ENCODE results near the gene CEP72.
"Not testable (repeated sequence)": the region's sequence is repeated elsewhere in the genome, so short reads cannot be mapped to it uniquely, and the experiment has no call there.

CEP72 gene

DNA sequence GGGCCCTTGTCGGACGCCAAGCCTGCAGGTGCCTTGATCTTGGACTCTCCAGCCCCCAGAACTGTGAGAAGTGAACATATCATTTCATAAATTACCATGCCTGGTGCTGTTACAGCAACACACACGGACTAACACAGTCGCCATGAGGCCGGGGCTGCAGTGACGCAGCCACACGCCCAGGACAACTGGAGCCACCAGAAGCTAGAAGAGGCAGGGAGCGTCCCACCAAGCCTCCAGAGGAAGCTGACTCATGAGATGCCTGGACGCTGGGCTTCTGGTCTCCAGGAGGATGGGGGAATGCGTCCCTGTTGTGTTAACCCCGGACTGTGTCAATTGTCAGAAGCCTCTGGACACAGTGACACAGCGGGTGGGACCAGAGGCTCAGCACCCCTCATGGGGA lies 74.8 kb downstream of the CEP72 start:
- DNase-seq, result not testable (repeated sequence)

DNA sequence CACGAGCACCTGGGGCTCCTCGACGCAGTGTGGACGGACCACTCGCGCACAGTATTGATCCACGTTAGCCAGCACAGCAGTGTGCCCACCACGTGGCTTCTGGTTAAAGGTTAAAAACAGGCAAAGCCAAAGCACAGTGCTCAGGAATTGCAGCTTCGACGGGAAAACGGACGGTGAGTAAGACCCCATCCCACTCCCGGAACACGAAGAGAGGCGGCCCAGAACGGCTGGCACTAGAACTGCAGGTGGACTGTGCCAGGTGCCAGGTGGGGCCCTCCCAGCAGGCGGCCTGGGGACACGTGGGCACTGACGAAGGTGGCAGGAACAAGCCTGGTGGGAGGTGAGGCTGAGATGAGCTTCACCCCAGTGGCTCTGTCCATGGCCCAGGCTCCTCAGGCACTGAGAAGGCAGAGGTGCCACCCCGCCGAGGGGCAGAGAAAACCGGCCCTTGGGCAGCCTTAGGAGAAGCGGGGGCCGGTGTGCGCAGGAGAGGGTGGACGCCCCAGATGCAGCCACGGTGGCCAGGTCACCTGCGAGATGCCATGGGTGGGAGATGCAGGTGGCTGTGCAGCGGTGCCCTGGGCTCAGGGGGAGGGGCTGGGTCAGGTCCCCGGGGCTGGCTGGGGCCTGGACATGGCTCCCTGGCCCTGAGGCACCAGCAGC lies 76.3 kb downstream of the CEP72 start:
- DNase-seq, result not testable (repeated sequence)

DNA sequence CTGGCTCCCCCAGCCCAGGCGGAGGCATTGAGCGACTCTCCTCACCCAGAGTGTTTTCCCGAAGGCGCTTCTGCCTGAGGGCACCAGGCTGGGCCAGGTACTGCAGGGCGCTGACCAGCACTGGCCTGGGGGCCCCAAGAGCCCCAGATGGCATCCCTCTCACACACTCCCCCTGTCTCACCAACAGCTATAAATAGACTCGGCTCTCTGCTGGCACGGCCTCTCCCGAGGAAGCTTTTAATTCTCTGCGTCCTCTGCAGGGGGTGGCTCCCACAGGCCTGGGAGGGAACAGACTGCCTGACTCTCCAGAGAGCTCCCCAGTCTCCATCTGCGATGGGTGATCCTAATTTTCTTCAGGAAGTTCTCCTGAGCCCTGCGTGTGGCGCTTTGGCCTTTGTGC lies 78.2 kb downstream of the CEP72 start:
- DNase-seq, result not testable (repeated sequence)

DNA sequence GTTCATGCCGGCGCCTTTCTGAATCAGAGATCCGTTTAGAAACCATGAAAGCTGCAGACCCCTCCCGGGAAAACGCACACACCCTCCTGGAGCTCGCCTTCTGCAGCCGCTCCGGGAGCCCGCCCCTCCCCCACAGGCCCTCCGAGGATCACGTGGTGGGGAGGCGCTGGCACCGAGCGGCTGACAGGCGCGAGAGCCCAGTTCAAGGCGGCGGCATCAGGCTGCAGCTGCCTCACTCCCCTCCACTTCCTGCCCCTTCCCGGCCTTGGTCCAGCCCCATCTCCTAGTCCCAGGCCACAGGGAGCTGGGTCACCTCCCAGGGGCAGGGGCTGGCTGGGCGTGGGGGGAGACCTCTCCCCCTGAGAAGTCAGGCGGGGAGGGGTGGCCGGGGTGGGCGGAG lies 78.9 kb downstream of the CEP72 start:
- DNase-seq, result not testable (repeated sequence)

DNA sequence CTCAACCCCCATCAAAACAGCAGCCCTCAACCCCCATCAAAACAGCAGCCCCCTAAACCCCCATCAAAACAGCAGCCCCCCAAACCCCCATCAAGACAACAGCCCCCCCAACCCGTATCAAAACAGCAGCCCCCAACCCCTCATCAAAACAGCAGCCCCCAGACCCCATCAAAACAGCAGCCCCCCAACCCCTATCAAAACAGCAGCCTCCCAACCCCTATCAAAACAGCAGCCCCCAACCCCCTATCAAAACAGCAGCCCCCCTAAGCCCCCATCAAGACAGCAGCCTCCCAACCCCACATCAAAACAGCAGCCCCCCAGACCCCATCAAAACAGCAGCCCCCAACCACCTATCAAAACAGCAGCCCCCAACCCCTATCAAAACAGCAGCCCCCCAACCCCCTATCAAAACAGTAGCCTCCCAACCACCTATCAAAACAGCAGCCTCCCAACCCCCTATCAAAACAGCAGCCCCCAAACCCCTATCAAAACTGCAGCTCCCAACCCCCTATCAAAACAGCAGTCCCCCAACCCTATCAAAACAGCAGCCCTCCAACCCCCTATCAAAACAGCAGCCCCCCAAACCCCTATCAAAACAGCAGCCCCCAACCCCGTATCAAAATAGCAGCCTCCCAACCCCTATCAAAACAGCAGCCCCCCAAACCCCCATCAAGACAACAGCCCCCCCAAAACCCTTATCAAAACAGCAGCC lies 79.8 kb downstream of the CEP72 start:
- DNase-seq, result no peak

DNA sequence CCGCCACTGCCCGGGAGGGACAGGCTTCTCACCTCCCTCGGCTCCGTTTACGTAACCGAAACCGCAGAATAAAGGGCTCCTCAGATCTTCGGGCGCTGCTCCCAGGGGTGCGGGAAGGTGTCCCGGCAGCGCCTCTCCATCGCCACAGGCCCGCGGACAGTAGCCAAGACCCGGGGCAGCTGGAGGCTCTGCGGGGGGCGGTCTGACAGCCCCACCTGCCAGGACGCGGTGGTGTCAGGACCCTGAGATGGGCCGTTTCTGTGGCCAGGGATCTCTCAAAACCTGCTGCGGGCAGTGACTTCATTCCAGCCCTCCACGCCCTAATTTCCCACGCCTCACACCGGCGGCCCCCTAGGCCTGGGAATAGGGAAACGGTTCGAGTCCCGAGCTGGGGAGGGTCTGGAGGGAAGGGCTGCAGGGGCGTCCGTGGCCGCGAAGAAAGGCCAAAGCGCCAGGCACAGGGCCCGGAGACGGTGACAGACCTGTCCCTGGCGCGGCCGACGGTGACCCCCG lies 80.4 kb downstream of the CEP72 start:
- DNase-seq, result not testable (repeated sequence)

DNA sequence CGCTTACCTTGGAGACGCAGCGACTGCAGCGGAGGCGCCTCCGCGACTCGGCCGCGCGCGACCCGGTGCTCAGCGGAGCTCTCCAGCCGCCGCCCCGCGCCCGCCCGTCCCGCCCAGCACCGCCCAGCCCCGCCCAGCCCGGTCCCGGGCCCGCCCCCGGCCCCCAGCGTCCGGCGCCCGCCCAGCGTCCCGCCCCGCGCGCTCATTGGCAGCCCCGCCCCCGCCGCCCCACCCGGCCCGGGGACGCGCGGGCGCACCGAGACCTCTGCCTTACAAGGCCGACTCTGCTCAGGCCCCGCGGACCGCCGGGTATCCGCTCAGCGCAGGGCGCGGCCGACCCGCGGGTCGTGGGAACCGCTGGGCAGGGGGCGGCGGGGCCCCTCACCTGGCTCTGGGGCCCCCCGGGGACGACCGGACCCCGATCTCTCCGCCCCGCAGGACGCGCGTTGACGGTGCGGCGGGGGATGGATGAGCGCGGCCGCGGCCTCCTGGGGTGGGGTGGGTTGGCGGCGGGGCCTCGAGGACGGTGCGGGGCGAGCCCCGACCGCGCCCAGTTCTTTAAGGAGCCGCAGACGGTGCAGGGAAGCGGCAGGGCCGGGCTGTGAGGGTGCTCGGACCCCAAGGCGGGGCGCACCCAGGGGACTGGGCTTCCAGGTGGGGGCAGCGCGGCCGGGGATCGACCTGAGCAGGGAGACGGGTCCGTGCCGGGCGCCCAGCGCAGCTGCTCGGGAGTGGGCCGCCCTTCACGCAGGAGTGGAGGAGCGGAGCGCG lies 81.3 kb downstream of the CEP72 start, which contains the start of gene TPPP:
TPPP (minus strand) TSS at position 82 of the 771 bp plus-strand sequence. CDS start 15,292 bp downstream, outside the sequence.
- not testable (repeated sequence) for DNase-seq

DNA sequence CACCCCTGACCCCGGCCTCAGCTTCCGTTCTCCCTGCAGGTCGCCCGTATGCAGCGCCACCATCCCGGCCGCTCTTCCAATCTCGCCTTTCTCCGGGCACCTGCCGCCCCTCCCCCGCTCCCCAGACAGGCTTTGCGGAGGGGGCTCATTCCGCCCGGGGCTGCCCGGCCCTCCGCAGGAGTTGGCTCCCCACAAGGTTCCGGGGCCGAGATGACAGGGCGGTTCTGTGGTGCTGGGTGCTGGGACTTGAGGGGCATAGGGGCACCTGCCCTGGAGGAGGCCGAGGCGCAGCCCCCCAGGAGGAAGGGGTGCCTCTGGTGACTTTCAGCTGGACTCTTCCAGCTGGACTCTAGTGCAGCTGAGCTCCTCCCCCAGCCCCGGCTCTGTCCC lies 81.9 kb downstream of the CEP72 start:
- not testable (repeated sequence) for DNase-seq

DNA sequence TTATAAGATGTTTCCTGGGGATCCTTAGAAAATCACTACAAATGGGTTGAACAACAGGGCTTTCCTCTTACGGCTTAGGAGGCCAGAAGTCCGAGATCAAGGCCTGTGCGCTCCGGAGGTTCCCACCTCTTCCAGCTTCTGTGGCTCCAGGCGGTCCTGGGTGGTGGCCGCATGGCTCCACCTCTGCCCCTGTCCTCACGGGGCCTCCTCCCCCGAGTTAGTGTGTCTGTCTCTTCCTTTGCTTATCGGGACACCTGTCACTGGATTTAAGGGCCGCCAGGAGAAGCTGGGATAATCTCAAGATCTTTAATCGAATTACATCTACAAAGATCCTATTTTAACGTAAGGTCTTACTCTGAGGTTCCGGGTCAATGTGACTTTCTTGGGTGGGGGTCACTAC lies 83.3 kb downstream of the CEP72 start:
- DNase-seq, result not testable (repeated sequence)

DNA sequence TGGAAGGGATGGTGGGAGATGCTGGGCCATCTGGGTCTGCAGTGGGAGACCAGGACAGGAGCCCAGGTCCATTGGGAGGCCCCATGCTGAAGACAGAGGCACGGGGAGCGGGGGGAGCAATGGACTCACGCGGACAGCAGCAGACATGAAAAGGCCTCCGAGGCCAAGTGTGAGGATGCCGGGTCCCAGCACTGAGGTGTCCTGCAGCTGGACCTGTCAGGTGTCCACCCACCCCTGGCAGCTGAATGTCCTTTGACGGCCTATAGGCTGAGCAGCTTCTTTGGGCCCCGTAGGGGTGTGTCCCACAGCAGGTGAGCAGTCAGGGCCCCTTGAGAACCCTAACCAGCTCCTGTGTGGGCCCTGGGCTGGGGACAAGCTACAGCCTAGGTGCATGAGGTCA lies 84.1 kb downstream of the CEP72 start:
- not testable (repeated sequence) for DNase-seq

DNA sequence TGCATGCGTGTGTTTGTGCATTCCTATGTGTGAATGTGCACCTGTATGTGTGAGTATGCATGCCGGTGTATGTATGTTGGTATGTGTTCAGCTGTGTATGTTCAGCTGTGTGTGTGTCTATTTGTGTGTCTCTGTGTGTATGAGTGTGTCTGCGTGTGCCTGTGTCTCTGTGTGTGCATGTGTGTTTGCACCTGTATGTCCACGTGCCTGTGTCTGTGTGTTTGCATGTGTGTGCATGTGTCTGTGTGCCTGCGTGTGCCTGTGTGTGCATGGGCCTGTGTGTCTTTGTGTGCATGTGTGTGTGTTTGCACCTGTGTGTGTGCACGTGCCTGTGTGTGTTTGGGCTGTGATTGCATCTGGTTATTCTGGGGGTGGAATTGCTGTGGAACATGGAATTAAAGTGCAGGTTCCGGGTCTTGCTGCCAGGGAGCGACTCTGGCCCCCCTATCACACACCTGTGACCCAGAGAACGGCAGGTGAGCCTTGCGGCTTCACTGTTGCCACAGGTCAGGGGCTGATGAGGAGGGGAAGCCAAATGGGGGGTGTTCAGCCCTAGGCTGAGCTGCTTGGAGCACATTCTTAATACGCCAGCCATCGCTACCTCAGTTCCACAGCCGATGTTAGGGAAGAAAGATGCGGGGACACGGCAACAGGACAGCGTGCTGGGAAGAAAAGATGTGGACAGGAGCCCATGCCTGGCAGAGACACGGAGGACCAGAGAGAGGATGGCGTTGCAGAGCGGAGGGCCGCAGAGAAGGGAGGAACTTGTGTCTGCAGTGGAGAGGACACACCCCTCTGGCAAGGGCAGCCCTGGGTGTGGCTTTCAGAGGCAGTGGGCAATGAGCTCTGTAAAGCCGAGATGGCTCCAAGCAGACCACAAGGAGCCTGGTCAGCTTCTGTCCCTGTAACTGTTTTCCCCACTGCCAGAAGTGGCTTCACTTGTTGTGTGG lies 84.9 kb downstream of the CEP72 start:
- DNase-seq, result not testable (repeated sequence)

All from amniotic stem cell (primary cell).